RPMI8226 (cell line): ENCODE data around the gene SPRR2B.
"Not testable (repeated sequence)": the region's sequence is repeated elsewhere in the genome, so short reads cannot be mapped to it uniquely, and the experiment has no call there.

Experiments
- DNase-seq: peaks from one replicate; pipeline ENCODE4 v3.0.0-alpha.2; 2015

SPRR2B gene

DNA sequence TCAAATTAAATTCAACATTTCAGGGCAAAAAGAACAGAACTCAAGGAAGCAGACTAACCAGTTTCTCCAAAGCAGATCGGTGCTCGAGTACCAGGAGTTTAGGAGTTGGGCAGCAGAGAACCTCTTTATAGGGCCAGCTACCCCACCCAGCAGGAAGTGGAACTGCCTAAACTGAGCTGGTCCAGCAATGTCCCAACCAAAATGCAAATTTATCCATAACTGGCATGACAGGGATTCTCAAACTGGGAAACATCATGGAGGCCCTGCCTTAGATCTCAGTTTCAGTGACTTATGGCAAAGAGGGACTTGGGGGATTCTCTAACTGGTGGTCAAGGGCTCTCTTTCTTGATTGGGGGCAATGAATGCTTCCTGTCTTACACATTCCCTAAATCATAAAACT is at the start of gene SPRR2B:
Gene SPRR2B (minus strand): TSS at position 101 of the 400 bp plus-strand sequence. CDS start 772 bp downstream, outside the sequence.
- DNase-seq = no peak

DNA sequence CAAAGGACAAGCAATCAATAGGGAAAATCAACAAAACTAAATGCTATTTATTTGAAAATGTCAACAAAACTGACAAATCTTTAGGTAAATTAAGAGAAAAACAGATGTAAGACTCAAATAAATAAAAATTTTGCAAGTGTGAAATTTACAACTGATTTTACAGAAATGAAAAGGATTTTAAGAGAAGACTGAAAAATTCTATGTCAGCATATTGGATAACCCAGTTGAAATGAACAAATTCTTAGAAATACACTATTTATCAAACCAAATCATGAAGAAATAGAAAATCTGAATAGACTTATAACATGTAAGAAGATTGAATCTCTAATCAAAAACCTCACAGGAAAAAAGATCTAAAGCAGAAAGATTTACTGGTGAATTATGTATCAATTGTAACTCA is 49.5 kb upstream of the SPRR2B start:
- DNase-seq = no peak

DNA sequence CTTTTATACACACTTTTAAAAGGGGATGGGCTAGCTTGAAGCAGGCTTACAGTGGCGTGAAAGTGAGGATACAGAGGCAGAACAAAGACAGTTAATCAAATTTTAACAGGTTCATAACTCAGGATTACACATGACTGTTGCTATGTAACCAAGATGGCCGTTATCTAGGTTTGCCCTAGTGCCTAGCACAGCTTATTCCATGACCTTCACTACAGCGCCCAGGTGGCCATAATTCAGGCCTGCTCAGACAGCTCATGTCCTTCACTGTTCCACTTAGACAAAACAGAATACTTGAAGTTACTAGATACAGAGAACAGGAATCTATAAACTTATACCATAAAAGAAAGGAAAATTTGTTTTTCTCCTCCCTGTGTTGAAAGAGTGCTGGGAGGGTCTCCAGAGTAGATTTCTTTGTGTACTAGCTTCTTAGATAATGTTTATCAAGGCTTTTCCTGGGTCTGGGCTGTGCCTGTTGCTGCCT is 48.1 kb upstream of the SPRR2B start:
- DNase-seq = no peak

DNA sequence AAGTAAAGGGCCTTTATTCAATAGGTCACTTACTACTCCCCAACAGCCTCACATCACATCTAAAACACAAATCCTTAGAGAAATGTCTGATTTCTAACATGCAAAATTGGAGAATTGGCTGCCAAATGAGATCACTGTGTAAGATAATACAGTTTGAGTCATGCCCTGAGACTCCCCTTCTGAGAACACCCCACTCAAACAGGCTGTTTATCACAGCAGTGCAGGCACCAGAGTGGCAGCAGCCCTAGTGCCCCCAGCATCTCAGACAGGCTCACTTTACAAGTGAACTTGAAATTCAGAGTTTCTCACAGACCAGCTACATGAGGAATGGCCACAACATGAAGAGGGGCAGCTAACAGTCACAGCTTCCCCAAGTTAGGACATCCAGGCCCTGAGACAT is 43.9 kb upstream of the SPRR2B start:
- DNase-seq = not testable (repeated sequence)

DNA sequence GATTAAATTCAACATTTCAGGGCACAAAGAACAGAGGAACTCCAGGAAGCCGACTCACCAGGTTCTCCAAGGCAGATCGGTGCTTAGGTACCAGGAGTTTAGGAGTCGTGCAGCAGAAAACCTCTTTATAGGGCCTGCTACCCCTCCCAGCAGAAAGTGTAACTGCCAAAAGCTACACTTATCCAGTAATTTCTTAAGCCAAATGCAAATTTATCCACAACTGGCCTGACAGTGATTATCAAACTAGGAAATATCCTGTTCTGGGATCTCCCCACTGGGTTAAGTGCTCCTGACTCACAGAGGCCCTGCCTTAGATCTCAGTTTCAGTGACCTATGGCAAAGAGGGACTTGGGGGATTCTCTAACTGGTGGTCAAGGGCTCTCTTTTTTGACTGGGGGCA is 42.0 kb upstream of the SPRR2B start, which contains the start of gene SPRR2F:
Gene SPRR2F (minus strand): TSS at position 101 of the 400 bp plus-strand sequence. CDS start 783 bp downstream, outside the sequence.
- DNase-seq = no peak

DNA sequence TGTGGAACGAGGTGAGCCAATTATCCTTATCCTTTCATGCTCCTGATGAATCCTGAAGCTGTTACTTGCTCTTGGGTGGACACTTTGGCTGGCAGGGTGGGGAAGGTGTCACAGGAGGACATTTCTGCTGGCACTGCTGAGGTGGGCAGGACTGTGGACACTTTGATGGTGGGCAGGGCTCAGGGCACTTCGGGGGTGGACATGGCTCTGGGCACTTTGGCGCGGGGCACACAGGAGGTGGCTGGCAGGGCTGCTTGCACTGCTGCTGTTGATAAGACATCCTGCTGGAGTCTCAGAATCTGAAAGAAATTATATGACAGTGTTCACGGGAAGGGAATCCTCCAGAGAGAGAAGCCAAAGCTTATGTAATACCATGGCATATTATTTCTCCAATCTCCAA is 41.0 kb upstream of the SPRR2B start:
- DNase-seq = not testable (repeated sequence)

DNA sequence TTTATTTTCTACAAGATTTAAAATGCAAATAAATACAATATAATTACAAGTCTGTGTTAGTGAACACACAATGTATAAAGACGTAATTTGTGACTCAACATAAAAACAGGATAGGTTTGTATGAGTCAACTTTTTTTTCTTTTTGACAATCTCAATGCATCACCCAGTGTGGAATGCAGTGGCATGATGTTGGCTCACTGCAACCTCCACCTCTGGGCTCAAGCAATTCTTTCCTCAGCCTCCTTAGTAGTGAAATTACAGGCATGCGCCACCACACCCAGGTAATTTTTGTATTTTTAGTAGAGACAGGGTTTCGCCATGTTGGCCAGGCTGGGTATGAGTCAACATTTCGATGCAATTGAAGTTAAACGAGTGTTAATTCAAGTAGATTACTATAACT is 28.8 kb upstream of the SPRR2B start:
- no peak for DNase-seq

DNA sequence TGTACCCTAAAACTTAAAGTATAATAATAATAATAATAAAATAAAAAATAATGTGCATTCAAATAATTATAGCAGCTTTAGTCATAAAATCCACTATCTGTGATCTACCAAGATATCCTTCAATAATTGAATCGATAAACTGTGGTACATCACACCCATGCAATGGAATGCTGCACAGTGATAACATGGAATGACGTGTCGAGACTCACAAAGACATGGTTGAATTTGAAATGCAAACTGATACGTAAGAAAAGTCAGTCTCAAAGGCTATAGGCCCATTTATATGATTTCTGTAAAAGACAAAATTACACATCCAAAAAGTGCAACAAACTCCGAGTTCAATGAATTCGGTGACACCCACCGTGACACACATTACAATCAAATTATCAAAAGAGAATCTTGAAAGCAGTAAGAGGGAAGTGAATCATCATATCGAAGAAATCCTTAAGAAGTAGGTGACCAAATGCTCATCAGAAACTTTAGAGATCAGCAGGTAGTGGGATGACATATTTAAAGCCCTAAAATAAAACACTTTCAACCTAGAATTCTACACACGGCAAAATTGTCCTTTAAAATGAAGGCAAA is 28.1 kb upstream of the SPRR2B start:
- no peak for DNase-seq

DNA sequence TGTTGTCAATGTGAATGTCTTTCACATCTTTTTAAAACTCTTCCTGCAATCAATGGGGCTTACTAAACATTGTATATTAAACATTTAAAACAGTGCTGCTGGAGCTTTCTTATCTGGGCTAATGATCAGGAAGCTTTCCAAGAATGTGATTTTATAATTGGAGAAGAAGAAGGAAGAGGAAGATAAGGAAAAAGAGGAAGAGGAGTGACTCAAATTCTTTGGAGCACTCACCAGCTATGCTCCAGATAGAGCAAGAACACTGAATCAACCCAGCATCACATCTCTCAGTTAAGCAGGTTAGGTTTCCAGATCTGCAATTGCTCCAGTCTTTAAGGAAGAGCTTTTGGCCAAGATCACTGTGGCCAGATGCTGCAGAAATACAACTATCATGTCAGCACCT is 24.4 kb upstream of the SPRR2B start:
- DNase-seq = no peak

DNA sequence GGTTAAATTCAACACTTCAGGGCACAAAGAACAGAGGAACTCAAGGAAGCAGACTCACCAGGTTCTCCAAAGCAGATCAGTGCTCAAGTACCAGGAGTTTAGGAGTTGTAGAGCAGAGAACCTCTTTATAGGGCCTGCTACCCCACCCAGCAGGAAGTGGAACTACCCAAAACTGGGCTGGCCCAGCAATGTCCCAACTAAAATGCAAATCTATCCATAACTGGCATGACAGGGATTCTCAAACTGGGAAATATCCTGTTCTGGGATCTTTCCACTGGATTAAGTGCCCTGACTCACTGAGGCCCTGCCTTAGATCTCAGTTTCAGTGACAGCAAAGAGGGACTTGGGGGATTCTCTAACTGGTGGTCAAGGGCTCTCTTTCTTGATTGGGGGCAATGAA is 23.0 kb upstream of the SPRR2B start, which contains the start of gene SPRR2E:
Gene SPRR2E (minus strand): TSS at position 101 of the 400 bp plus-strand sequence. CDS start 775 bp downstream, outside the sequence.
- DNase-seq = no peak

DNA sequence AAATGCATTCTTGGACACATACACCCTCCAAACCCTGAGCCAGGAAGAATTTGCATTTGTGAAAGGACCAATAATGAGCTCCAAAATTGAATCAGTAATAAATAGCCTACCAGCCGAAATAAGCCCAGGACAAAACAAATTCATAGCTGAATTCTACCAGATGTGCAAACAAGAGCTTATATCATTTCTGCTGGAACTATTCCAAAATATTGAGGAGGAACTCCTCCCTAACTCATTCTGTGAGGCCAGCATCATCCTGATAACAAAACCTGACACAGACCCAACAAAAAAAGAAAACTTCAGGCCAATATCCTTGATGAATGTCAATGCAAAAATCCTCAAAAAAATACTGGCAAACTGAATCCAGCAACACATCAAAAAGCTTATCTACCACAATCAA is 16.2 kb upstream of the SPRR2B start:
- no peak for DNase-seq

DNA sequence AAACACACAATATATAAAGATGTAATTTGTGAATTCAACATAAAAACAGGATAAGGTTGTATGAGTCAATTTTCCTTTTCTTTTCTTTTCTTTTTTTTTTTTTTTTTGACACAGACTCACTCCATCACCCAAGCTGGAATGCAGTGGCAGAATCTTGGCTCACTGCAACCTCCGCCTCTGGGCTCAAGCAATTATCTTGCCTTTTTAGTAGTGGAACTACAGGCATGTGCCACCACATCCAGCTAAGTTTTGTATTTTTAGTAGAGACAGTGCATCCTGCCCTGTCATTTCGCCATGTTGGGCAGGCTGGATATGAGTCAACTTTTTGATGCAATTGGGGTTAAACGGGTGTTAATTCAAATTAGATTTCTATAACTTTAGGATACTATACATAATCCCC is 10.3 kb upstream of the SPRR2B start:
- no peak for DNase-seq

DNA sequence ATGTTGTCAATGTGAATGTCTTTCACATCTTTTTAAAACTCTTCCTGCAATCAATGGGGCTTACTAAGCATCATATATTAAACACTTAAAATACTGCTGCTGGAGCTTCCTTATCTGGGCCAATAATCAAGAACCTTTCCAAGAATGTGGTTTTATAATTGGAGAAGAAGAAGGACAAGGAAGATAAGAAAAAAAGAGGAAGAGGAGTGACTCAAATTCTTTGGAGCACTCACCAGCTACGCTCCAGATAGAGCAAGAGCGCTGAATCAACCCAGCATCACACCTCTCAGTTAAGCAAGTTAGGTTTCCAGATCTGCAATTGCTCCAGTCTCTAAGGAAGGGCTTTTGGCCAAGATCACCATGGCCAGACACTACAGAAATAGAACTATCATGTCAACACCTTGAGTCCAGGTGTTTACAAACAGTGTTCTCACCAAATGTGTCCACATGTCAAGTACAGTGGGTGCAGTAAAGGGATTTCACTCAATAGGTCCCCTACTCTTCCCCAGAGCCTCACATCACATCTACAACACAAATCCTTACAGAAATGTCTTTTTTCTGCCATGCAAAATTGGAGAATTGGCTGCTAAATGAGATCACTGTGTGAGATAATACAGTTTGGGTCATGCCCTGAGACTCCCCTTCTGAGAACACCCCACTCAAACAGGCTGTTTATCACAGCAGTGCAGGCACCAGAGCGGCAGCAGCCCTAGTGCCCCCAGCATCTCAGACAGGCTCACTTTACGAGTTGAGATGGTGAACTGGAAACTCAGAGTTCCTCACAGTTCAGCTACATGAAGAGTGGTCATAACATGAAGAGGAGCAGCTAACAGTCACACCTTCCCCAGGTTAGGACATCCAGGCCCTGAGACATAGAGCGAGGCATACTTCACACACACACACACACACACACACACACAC is 1.7 kb upstream of the SPRR2B start:
- DNase-seq = no peak

DNA sequence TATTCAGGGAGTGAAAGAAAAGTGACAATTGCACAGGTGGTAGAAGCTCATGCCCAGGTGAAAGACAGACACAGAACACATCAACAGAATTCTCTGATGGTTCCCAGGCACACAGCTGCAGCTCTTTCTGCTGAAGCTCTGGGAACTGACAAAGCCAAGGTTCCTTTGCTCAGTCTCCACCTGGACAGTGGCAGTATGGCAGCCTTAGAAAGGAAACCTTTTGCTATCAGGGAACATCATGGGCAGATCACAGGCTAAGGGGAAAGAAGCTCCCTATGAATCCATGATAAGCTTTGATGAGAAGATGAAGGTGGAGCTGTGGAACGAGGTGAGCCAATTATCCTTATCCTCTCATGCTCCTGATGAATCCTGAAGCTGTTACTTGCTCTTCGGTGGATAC is 1.2 kb downstream of the SPRR2B start:
- DNase-seq = no peak

DNA sequence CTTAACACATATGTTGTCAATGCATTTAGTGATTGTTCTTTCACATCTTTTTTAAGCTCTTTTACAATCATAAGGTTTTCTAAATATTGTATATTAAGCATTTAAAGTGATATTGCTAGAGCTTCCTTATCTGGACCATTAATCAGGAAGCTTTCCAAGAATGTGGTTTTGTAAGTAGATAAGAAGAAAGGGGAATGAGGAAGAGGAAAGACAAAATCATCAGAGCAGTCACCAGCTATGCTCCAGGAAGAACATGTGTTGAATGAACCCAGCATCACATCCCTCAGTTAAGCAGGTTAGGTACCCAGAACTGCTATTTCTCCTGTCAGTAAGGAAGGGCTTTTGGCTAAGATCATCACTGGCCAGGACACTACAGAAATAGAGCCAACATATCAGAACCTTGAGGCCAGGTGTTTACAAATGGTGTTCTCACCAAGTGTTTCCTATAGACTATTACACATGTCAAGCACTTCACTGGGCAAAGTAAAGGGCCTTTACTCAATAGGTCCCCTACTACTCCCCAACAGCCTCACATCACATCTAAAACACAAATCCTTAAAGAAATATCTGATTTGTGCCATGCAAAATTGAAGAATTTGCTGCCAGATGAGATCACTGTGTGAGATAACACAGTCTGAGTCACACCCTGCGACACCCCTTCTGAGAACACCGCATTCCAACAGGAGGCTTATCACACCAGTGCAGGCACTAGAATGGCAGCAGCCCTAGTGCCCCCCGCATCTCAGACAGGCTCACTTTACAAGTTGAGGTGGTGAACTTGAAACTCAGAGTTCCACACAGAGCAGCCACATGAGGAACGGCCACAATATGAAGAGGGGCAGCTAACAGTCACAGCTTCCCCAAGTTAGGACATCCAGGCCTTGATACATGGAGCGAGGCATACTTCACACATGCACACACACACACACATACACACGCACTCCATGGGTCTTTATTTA is 12.3 kb downstream of the SPRR2B start:
- DNase-seq = no peak

DNA sequence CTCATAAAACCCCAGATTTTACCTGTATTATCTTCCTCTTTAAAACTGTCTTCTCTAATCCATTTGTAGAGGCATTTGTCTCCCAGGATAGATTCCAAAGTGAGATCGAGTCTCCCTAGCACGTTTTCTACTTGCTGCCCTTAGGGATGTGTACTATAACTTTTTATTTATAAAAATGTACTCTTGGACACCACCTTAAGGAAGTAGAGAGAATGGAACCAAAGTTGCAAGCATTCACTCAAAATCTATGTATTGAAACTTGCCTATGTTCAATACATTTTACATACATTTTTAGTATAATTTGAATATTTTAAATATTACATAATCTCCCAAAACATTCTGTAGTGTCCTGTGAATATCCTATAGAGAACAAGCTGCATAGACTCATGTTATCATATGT is 13.3 kb downstream of the SPRR2B start:
- no peak for DNase-seq

DNA sequence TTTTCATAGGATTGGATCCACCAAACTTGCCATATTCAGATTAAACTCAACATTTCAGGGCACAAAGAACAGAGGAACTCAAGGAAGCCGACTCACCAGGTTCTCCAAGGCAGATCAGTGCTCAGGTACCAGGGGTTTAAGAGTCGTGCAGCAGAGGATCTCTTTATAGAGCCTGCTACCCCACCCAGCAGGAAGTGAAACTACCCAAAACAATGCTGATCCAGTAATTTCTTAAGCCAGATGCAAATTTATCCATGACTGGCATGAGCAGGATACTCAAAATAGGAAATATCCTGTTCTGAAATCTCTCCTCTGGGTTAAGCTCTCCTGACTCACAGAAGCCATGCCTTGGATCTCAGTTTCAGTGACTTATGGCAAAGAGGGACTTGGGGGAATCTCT is 14.0 kb downstream of the SPRR2B start, which contains the start of gene SPRR2A:
Gene SPRR2A (minus strand): TSS at position 138 of the 400 bp plus-strand sequence. CDS start 777 bp downstream, outside the sequence.
- DNase-seq = peak; percentile 26

DNA sequence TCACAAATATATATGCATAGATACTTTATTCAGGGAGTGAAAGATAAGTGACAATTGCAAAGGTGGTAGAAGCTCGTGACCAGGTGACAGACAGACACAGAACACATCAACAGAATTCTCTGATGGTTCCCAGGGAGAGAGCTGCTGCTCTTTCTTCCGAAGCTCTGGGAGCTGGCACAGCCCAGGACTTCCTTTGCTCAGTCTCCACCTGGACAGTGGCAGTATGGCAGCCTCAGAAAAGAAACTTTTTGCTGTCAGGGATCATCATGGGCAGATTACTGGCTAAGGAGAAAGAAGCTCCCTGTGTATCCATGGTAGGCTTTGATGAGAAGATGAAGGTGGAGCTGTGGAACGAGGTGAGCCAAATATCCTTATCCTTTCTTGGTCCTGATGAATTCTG is 15.3 kb downstream of the SPRR2B start:
- not testable (repeated sequence) for DNase-seq

DNA sequence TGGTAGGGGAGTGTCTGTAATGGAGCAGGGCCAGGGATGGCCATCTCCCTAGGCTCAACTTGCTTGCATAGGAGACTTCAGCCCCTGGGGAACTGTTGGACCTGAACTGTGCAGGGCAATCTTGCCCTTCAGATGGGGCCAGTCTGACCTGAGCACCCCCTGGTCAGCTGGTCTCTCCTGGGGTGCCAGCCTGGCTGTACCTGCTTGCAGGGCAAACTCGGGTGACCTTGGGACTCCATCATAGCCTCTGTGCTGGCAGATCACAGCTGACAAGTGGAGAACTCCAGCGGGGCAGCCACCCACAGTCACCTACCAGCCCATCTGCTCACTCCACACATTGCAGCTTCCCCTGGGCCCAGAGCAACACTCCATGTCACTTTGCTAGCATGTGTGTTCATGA is 22.2 kb downstream of the SPRR2B start:
- no peak for DNase-seq

DNA sequence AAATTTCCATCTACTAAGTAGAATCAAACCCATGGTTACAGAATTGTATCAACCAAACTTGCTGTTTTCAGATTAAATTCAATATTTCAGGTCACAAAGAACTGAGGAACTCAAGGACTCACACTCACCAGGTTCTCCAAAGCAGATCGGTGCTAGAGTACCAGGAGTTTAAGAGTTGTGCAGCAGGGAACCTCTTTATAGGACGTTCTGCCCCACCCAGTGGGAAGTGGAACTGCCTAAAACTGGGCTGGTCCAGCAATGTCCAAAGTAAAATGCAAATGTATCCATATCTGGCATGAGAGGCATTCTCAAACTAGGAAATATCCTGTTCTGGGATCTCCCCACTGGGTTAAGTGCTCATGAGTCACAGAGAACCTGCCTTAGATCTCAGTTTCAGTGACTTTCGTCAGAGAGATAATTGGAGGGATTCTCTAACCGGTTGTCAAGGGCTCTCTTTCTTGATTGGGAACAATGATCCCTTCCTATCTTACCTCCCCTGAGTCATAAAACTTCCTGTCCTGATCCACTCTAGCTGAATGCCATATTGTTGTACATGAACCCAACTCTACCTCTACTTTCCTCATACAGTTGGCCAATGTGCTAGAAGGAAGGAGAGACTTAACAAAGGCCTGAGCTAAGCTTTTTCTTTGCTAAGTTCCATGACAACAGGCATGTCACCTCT is 30.3 kb downstream of the SPRR2B start, which contains the start of gene SPRR2D:
Gene SPRR2D (minus strand): TSS at position 171 of the 682 bp plus-strand sequence. CDS start 774 bp downstream, outside the sequence.
- DNase-seq = no peak

DNA sequence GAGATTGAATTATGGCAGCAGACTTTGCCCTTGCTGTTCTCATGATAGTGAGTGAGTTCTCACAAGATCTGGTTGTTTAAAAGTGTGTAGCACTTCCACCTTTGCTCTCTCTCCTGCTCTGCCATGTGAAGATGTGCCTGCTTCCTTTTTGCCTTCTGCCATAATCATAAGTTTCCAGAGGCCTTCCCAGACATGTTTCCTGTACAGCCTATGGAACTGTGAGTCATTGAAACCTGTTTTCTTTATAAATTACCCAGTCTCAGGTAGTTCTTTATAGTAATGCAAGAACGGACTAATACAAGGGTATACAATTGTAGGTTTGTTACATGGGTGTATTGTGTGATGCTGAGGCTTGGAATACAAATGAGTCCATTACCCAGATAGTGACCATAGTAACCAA is 36.2 kb downstream of the SPRR2B start:
- no peak for DNase-seq
